Glutamatergic neuron (in vitro differentiated cells): Measurements from ENCODE around the gene WEE1. TPM values are rescaled to one million over a fixed set of nuclear protein-coding genes. Genes with fewer than 3 reads are reported as not detected.
A peak's percentile ranks its signal among the peaks of the same experiment; 100 is the strongest.

Source experiments
- DNase-seq: peaks from one replicate; pipeline ENCODE4 v3.0.0; 2022
- H3K27ac Mint-ChIP-seq: one replicate; pipeline ENCODE4 v1.8.0; 2020; ENCODE audit warnings: mild to moderate bottlenecking, mixed read lengths, inconsistent platforms; ENCODE audit not compliant: unreplicated experiment
- H3K27me3 Mint-ChIP-seq: one replicate; pipeline ENCODE4 v1.8.0; 2020; ENCODE audit warnings: mild to moderate bottlenecking, moderate library complexity, mixed read lengths, inconsistent platforms; ENCODE audit not compliant: unreplicated experiment
- H3K36me3 Mint-ChIP-seq: one replicate; pipeline ENCODE4 v1.8.0; 2020; ENCODE audit warnings: mild to moderate bottlenecking, mixed read lengths, inconsistent platforms; ENCODE audit not compliant: unreplicated experiment
- H3K4me1 Mint-ChIP-seq: one replicate; pipeline ENCODE4 v1.8.0; 2020; ENCODE audit warnings: mild to moderate bottlenecking, low read depth, mixed read lengths, inconsistent platforms; ENCODE audit not compliant: unreplicated experiment
- H3K4me3 Mint-ChIP-seq: one replicate; pipeline ENCODE4 v1.8.0; 2020; ENCODE audit warnings: mild to moderate bottlenecking, mixed read lengths, inconsistent platforms; ENCODE audit not compliant: unreplicated experiment
- H3K9me3 Mint-ChIP-seq: one replicate; pipeline ENCODE4 v1.8.0; 2020; ENCODE audit warnings: mild to moderate bottlenecking, moderate library complexity, mixed read lengths, inconsistent platforms; ENCODE audit not compliant: unreplicated experiment
- total RNA-seq: library from RNA; stranded (reverse); fragmentation: NEBNext Ultra II Directional; extraction: Animal tissue kit (Norgen Biotek cat#: 25700); gene quantifications from one replicate; pipeline ENCODE4 v1.2.1, GENCODE V29; 2021; ENCODE audit not compliant: unreplicated experiment
- TF ChIP-seq, protein P1 (sequence below): fragments of 200-600 bp; sonication (generic); IDR thresholded peaks from one replicate; pipeline ENCODE4 v1.5.0; 2021; ENCODE audit not compliant: partially characterized antibody, unreplicated experiment

The WEE1 gene
- total RNA-seq, 1 donor from 2014 or later, result 10.2 TPM

DNA sequence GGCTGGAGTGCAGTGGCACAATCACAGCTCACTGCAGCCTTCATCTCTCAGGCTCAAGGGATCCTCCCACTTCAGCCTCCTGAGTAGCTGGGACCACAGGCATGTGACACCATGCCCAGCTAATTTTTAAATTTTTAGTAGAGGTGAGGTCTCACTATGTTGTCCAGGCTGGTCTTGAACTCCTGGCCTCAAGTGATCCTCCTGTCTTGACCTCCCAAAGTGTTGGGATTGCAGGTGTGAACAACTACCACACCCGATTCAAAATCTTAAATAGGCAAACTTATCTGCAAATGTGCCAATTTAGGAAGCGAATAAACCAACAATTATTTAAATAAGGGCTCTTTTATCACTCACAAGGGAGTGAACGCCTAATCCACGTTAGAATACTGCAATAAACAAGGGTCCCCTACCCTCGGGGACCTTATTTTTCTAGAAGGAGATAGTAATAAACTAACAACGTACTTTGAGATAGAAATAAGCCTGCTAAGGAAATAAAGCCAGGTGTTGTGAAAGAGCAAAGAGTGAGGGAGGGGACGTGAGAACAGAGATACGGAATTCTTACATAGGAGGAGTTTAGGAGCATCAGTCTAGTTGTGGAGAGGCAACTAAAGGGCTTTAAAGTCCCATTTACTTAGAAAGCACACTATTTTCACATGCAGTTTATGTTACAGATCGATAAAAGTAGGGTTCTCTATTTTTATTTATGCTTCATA is 3.0 kb upstream of the WEE1 start:
- TF ChIP-seq, protein P1, sequence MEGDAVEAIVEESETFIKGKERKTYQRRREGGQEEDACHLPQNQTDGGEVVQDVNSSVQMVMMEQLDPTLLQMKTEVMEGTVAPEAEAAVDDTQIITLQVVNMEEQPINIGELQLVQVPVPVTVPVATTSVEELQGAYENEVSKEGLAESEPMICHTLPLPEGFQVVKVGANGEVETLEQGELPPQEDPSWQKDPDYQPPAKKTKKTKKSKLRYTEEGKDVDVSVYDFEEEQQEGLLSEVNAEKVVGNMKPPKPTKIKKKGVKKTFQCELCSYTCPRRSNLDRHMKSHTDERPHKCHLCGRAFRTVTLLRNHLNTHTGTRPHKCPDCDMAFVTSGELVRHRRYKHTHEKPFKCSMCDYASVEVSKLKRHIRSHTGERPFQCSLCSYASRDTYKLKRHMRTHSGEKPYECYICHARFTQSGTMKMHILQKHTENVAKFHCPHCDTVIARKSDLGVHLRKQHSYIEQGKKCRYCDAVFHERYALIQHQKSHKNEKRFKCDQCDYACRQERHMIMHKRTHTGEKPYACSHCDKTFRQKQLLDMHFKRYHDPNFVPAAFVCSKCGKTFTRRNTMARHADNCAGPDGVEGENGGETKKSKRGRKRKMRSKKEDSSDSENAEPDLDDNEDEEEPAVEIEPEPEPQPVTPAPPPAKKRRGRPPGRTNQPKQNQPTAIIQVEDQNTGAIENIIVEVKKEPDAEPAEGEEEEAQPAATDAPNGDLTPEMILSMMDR, result no peak
- H3K4me1 Mint-ChIP-seq, result peaks cover 3% of the 10 kb centered on the region
- no peak overlapping the region for H3K27ac Mint-ChIP-seq
- H3K4me3 Mint-ChIP-seq, result no peak overlapping the region
- no peaks in the 10 kb centered on the region for H3K36me3 Mint-ChIP-seq
- no peaks in the 10 kb centered on the region for H3K9me3 Mint-ChIP-seq
- H3K27me3 Mint-ChIP-seq, result peaks cover 8% of the 10 kb centered on the region
- DNase-seq, result no peak

DNA sequence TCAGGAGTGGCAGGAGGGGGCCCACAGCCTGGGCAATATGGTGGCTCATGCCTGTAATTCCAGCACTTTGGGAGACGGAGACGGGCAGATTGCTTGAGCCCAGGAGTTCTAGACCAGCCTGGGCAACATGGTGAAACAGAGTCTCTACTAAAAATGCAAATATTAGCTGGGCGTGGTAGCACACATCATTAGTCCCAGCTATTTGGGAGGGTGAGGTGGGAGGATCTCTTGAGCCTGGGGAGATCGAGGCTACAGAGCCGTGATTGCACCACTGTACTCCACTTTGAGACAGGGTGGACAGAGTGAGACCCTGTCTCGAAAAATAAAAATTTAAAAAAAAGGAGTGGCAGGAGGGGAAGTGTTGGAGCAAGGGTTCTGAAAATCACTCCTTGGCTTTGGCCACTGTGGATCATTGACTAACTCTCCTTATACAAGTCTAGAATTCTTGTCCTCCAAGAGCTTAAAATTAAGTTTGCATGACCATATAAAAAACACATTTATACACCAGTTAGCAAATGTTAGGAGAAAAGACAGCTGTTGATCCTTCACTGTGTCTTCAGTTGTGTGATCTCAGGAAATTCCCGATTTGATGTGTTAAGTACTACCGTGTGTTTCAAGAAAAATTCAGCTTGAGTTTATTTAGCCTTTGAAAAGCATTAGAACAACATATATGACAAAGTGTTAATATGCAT is 2.3 kb upstream of the WEE1 start:
- no peak overlapping the region for H3K27ac Mint-ChIP-seq
- DNase-seq, result no peak
- H3K36me3 Mint-ChIP-seq, result no peaks in the 10 kb centered on the region
- H3K27me3 Mint-ChIP-seq, result peaks cover 8% of the 10 kb centered on the region
- H3K4me3 Mint-ChIP-seq, result peak overlapping the region; percentile 86
- TF ChIP-seq, protein P1, result no peak
- H3K4me1 Mint-ChIP-seq, result no peaks in the 10 kb centered on the region
- H3K9me3 Mint-ChIP-seq, result no peaks in the 10 kb centered on the region

DNA sequence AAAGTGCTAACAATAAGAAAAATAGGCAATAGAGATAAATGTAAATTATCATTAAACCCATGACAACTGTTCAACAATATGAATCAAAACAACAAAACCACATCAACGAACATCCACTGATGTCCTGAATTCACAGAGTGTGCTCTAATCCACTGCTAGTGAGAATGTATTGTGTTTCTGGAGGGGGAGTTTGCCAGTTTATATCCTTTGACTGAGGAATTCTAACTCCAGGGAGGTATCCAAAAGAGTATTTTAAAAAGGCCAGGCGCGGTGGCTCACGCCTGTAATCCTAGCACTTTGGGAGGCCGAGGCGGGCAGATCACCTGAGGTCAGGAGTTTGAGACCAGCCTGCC is 1.7 kb upstream of the WEE1 start:
- no peaks in the 10 kb centered on the region for H3K4me1 Mint-ChIP-seq
- no peaks in the 10 kb centered on the region for H3K36me3 Mint-ChIP-seq
- no peak overlapping the region for H3K27ac Mint-ChIP-seq
- DNase-seq, result no peak
- H3K4me3 Mint-ChIP-seq, result peak overlapping the region; percentile 86
- TF ChIP-seq, protein P1, result no peak
- H3K27me3 Mint-ChIP-seq, result peaks cover 8% of the 10 kb centered on the region
- H3K9me3 Mint-ChIP-seq, result no peaks in the 10 kb centered on the region

DNA sequence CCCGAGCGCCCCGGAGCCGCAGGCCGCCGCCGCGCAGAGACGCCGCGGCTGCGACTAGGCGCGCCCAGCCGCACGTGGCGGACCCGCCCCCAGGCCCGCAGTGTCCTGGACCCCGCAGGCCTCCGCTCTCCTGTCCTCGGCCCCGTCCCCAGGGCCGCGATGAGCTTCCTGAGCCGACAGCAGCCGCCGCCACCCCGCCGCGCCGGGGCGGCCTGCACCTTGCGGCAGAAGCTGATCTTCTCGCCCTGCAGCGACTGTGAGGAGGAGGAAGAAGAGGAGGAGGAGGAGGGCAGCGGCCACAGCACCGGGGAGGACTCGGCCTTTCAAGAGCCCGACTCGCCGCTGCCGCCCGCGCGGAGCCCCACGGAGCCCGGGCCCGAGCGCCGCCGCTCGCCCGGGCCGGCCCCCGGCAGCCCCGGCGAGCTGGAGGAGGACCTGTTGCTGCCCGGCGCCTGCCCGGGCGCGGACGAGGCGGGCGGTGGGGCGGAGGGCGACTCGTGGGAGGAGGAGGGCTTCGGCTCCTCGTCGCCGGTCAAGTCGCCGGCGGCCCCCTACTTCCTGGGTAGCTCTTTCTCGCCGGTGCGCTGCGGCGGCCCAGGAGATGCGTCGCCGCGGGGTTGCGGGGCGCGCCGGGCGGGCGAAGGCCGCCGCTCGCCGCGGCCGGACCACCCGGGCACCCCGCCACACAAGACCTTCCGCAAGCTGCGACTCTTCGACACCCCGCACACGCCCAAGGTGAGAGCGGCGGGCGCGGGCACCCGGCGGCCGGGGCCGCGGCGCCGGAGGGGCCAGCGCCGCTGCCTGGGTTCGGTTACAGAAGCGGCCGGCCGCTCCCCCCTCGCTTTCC is 528 bp downstream of the WEE1 start:
- peak overlapping the region; percentile 84 for H3K4me3 Mint-ChIP-seq
- TF ChIP-seq, protein P1, result no peak

More for the DNA sequence above, 528 bp downstream of the WEE1 start:
- Mint-ChIP-seq H3K27me3 (peaks cover 8% of the 10 kb centered on the region), H3K9me3 (no peaks in the 10 kb centered on the region), H3K4me1 (no peaks in the 10 kb centered on the region), H3K36me3 (no peaks in the 10 kb centered on the region), H3K27ac (no peak overlapping the region)
- DNase-seq, result peak; percentile 63
